Measurements from ENCODE around the gene ZC2HC1B.

ZC2HC1B gene

DNA sequence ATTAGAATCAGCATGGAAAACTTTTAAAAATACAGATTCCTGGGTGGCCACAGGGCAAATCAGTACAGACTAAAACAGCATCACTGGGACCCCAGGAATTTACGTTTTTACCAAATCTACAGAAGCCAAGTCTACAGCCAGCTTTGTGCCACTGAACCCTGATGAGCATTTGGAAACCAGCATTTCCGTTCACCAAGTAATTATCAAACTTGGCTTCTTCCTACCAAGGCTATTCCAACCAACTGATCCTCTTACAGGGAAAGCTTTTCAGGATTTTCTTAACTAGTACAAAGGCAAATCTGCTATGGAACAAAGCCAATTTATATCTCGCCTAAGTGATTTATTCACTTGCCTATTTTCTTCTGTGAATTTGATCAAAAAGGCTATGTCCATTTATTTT, 96.8 kb downstream of the ZC2HC1B start:
- peaks cover 3% of the 10 kb centered on the region for H3K4me1 ChIP-seq (ENCODE audit: control insufficient read depth, insufficient read depth, low read length)
- H3K36me3 ChIP-seq (ENCODE audit: control insufficient read depth, insufficient read depth, low read length) = no peaks in the 10 kb centered on the region
- peak overlapping the region; percentile 16 for H3K27ac ChIP-seq (ENCODE audit: low read depth, low read length)
- H3K27me3 ChIP-seq (ENCODE audit: control insufficient read depth, insufficient read depth, low read length) = no peaks in the 10 kb centered on the region
- no peak overlapping the region for H3K4me3 ChIP-seq (ENCODE audit: low read length)
- H3K9ac ChIP-seq (ENCODE audit: low read length) = no peak overlapping the region

- H3K4me3 ChIP-seq (ENCODE audit: low read length) = no peak overlapping the region
- H3K9ac ChIP-seq (ENCODE audit: low read length) = no peak overlapping the region
- H3K27me3 ChIP-seq (ENCODE audit: control insufficient read depth, insufficient read depth, low read length) = no peaks in the 10 kb centered on the region
- peaks cover 3% of the 10 kb centered on the region for H3K4me1 ChIP-seq (ENCODE audit: control insufficient read depth, insufficient read depth, low read length)
- no peaks in the 10 kb centered on the region for H3K36me3 ChIP-seq (ENCODE audit: control insufficient read depth, insufficient read depth, low read length)
- H3K27ac ChIP-seq (ENCODE audit: low read depth, low read length) = peak overlapping the region; percentile 18
These were observed 97.9 kb downstream of the ZC2HC1B start for GRCh38 chr6:143961886-143962878.

- Histone ChIP-seq H3K27me3 (ENCODE audit: control insufficient read depth, insufficient read depth, low read length) (no peaks in the 10 kb centered on the region), H3K9ac (ENCODE audit: low read length) (no peak overlapping the region), H3K27ac (ENCODE audit: low read depth, low read length) (no peak overlapping the region), H3K36me3 (ENCODE audit: control insufficient read depth, insufficient read depth, low read length) (no peaks in the 10 kb centered on the region), H3K4me1 (ENCODE audit: control insufficient read depth, insufficient read depth, low read length) (peaks cover 3% of the 10 kb centered on the region), H3K4me3 (ENCODE audit: low read length) (no peak overlapping the region)
These were observed 99.1 kb downstream of the ZC2HC1B start for GRCh38 chr6:143963158-143963919.

- Histone ChIP-seq H3K9ac (ENCODE audit: low read length) (no peak overlapping the region), H3K27me3 (ENCODE audit: control insufficient read depth, insufficient read depth, low read length) (no peaks in the 10 kb centered on the region), H3K36me3 (ENCODE audit: control insufficient read depth, insufficient read depth, low read length) (no peaks in the 10 kb centered on the region), H3K27ac (ENCODE audit: low read depth, low read length) (no peak overlapping the region), H3K4me1 (ENCODE audit: control insufficient read depth, insufficient read depth, low read length) (no peaks in the 10 kb centered on the region), H3K4me3 (ENCODE audit: low read length) (no peak overlapping the region)
These were observed 100.4 kb downstream of the ZC2HC1B start for GRCh38 chr6:143964674-143965081.

DNA sequence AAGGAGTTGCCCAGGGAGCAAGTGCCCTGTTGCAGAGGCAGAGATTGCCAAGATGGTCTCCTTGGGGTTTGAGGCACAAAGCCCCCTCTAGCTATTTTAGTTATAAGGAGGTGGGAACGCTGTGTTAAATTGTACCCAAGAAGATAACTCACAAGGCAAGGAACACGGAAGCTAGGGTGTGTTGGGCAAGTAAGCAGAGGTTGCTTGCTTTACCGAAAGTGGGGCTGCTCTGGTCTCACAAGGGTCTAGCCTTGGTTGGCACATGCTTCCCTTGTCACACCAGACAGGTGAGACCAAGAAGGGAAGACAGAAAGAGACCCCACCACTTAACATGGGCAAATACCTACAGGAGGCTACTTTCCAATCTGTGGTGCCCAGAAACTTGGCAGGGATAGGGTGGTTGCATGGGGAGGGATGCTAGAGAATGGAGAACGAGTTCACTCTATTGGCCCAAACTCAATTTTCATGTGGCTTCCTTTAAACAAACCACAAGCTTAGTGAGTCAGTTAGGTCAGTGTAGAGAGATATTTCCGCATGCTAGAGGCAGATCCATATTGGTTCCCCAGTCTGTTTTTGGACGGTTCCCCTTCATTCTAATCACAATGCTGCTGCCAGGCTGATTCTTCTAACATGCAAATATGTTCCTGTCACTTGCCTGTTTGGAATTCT, 101.4 kb downstream of the ZC2HC1B start:
- no peak overlapping the region for H3K27ac ChIP-seq (ENCODE audit: low read depth, low read length)
- no peaks in the 10 kb centered on the region for H3K4me1 ChIP-seq (ENCODE audit: control insufficient read depth, insufficient read depth, low read length)
- no peak overlapping the region for H3K9ac ChIP-seq (ENCODE audit: low read length)
- no peaks in the 10 kb centered on the region for H3K27me3 ChIP-seq (ENCODE audit: control insufficient read depth, insufficient read depth, low read length)
- no peaks in the 10 kb centered on the region for H3K36me3 ChIP-seq (ENCODE audit: control insufficient read depth, insufficient read depth, low read length)
- H3K4me3 ChIP-seq (ENCODE audit: low read length) = no peak overlapping the region

DNA sequence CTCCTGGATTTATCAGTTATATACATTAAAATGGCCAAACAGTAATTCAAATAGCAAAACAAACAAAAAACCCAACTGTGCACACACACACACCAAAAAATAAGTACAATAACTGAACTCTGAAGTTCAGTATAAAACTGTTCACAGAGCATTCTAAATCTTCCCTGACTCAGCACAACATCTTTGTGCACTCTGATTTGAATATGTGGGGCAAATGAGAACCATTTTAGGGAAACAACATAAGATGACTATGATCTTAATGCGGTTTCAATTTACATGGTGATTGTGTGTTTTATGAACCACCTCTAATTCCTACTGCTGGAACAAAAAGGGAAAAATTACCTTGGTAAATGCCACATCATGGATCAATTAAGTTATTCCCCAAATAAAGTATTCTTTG, 102.0 kb downstream of the ZC2HC1B start:
- Histone ChIP-seq H3K4me3 (ENCODE audit: low read length) (no peak overlapping the region), H3K27ac (ENCODE audit: low read depth, low read length) (no peak overlapping the region), H3K27me3 (ENCODE audit: control insufficient read depth, insufficient read depth, low read length) (no peaks in the 10 kb centered on the region), H3K4me1 (ENCODE audit: control insufficient read depth, insufficient read depth, low read length) (no peaks in the 10 kb centered on the region), H3K36me3 (ENCODE audit: control insufficient read depth, insufficient read depth, low read length) (no peaks in the 10 kb centered on the region), H3K9ac (ENCODE audit: low read length) (no peak overlapping the region)

GRCh38 chr6:143967706-143968376, 103.6 kb downstream of the ZC2HC1B start:
- Histone ChIP-seq H3K9ac (ENCODE audit: low read length) (no peak overlapping the region), H3K36me3 (ENCODE audit: control insufficient read depth, insufficient read depth, low read length) (no peaks in the 10 kb centered on the region), H3K4me3 (ENCODE audit: low read length) (no peak overlapping the region), H3K4me1 (ENCODE audit: control insufficient read depth, insufficient read depth, low read length) (no peaks in the 10 kb centered on the region), H3K27ac (ENCODE audit: low read depth, low read length) (no peak overlapping the region), H3K27me3 (ENCODE audit: control insufficient read depth, insufficient read depth, low read length) (no peaks in the 10 kb centered on the region)

- Histone ChIP-seq H3K36me3 (ENCODE audit: control insufficient read depth, insufficient read depth, low read length) (no peaks in the 10 kb centered on the region), H3K27ac (ENCODE audit: low read depth, low read length) (no peak overlapping the region), H3K27me3 (ENCODE audit: control insufficient read depth, insufficient read depth, low read length) (no peaks in the 10 kb centered on the region), H3K9ac (ENCODE audit: low read length) (no peak overlapping the region), H3K4me1 (ENCODE audit: control insufficient read depth, insufficient read depth, low read length) (no peaks in the 10 kb centered on the region), H3K4me3 (ENCODE audit: low read length) (no peak overlapping the region)
These were observed 104.8 kb downstream of the ZC2HC1B start for GRCh38 chr6:143969077-143969476.

DNA sequence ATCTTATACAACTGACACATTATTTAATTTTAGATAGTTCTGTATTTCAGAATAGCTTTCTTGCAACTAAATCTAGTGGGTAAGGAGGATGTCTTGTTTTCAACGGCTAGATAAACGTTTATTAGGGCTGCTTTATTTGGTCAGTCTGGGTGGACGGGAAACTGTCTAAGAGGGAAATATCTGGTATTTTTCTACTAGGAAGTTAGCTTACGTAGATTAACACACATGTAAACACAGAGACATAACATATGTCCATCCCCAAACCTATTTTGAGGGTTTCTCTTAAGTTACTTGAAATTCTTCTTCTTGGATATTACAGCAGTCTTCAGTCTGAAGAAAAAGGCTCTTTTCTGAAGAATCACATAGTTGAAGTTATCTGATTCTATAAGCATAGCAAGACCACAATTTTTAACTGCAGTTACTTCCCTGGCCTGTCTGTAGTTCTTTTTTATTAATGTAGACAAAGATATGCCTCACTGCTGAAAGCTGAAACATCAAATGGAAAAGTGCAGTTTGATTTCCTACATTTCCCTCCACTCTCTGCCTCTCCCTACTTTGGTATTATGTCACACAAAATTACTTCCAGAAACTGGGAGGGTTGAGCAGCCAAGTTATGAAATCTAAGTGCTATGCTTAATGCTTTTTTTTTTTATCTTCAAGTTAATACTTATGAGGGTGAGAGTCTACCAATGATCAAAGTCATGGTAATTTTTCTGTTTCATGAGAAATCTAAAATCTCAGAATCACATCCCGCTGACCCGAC, 106.4 kb downstream of the ZC2HC1B start:
- H3K9ac ChIP-seq (ENCODE audit: low read length) = no peak overlapping the region
- no peaks in the 10 kb centered on the region for H3K4me1 ChIP-seq (ENCODE audit: control insufficient read depth, insufficient read depth, low read length)
- H3K27me3 ChIP-seq (ENCODE audit: control insufficient read depth, insufficient read depth, low read length) = no peaks in the 10 kb centered on the region
- H3K36me3 ChIP-seq (ENCODE audit: control insufficient read depth, insufficient read depth, low read length) = no peaks in the 10 kb centered on the region
- no peak overlapping the region for H3K4me3 ChIP-seq (ENCODE audit: low read length)
- H3K27ac ChIP-seq (ENCODE audit: low read depth, low read length) = no peak overlapping the region

GRCh38 chr6:143971482-143972205, 107.4 kb downstream of the ZC2HC1B start:
- no peak overlapping the region for H3K4me3 ChIP-seq (ENCODE audit: low read length)
- H3K4me1 ChIP-seq (ENCODE audit: control insufficient read depth, insufficient read depth, low read length) = no peaks in the 10 kb centered on the region
- H3K27me3 ChIP-seq (ENCODE audit: control insufficient read depth, insufficient read depth, low read length) = no peaks in the 10 kb centered on the region
- H3K9ac ChIP-seq (ENCODE audit: low read length) = no peak overlapping the region
- H3K27ac ChIP-seq (ENCODE audit: low read depth, low read length) = no peak overlapping the region
- H3K36me3 ChIP-seq (ENCODE audit: control insufficient read depth, insufficient read depth, low read length) = no peaks in the 10 kb centered on the region
